HG03342 (cell line): ENCODE measurements around the gene CARD10.
"Not testable (repeated sequence)": the region's sequence is repeated elsewhere in the genome, so short reads cannot be mapped to it uniquely, and the experiment has no call there.

Source experiments
- ATAC-seq: cut with Tn5 transposase; IDR thresholded peaks from one replicate; pipeline ENCODE4 v1.9.1; 2021; ENCODE audit warnings: mild to moderate bottlenecking, moderate library complexity; ENCODE audit not compliant: unreplicated experiment

Gene CARD10

GRCh38 chr22:37470087-37470445 is 49.1 kb downstream of the CARD10 start:
- ATAC-seq = no peak

GRCh38 chr22:37469416-37470086 is 49.7 kb downstream of the CARD10 start:
- no peak for ATAC-seq

- ATAC-seq = not testable (repeated sequence)
Measured at GRCh38 chr22:37468201-37468695, 51.0 kb downstream of the CARD10 start.

GRCh38 chr22:37467391-37467955 is 51.7 kb downstream of the CARD10 start:
- ATAC-seq = no peak

GRCh38 chr22:37464181-37464580 is 55.0 kb downstream of the CARD10 start:
- ATAC-seq = peak; percentile 49

GRCh38 chr22:37462983-37463382 is 56.2 kb downstream of the CARD10 start:
- ATAC-seq = no peak

- ATAC-seq = no peak
Measured at GRCh38 chr22:37462436-37462835, 56.8 kb downstream of the CARD10 start.

GRCh38 chr22:37461961-37462360 is 57.3 kb downstream of the CARD10 start:
- no peak for ATAC-seq

- ATAC-seq = no peak
Measured at GRCh38 chr22:37460684-37461083, 58.5 kb downstream of the CARD10 start.

- ATAC-seq = no peak
Measured at GRCh38 chr22:37459206-37459605, 60.0 kb downstream of the CARD10 start.

GRCh38 chr22:37457093-37457893 is 61.9 kb downstream of the CARD10 start:
- no peak for ATAC-seq

- ATAC-seq = no peak
Measured at GRCh38 chr22:37456346-37456745, 62.9 kb downstream of the CARD10 start.

- ATAC-seq = no peak
Measured at GRCh38 chr22:37455896-37456295, 63.3 kb downstream of the CARD10 start.

- ATAC-seq = no peak
Measured at GRCh38 chr22:37454857-37455686, 64.1 kb downstream of the CARD10 start.

- ATAC-seq = no peak
Measured at GRCh38 chr22:37453696-37454095, 65.5 kb downstream of the CARD10 start.

- no peak for ATAC-seq
Measured at GRCh38 chr22:37451218-37451617, 68.0 kb downstream of the CARD10 start.

- ATAC-seq = no peak
Measured at GRCh38 chr22:37449331-37450001, 69.7 kb downstream of the CARD10 start.

- ATAC-seq = no peak
Measured at GRCh38 chr22:37448516-37449127, 70.6 kb downstream of the CARD10 start.

- no peak for ATAC-seq
Measured at GRCh38 chr22:37445501-37445900, 73.7 kb downstream of the CARD10 start.

- no peak for ATAC-seq
Measured at GRCh38 chr22:37443977-37444376, 75.2 kb downstream of the CARD10 start.
